Hematopoietic multipotent progenitor cell treated with erythropoietin and hydrocortisone succinate and interleukin-3 and kit ligand, for 17 days (in vitro differentiated cells): Measurements from ENCODE around the gene DOK7.
"Not testable (repeated sequence)": the region's sequence is repeated elsewhere in the genome, so short reads cannot be mapped to it uniquely, and the experiment has no call there.

Source experiments
- DNase-seq: peaks from one replicate; pipeline ENCODE4 v3.0.0-alpha.2; 2015; ENCODE audit warnings: low spot score

Gene DOK7

GRCh38 chr4:3508542-3508941 is 45.4 kb downstream of the DOK7 start:
- no peak for DNase-seq

GRCh38 chr4:3510481-3510880 is 47.4 kb downstream of the DOK7 start:
- DNase-seq: no peak

DNA sequence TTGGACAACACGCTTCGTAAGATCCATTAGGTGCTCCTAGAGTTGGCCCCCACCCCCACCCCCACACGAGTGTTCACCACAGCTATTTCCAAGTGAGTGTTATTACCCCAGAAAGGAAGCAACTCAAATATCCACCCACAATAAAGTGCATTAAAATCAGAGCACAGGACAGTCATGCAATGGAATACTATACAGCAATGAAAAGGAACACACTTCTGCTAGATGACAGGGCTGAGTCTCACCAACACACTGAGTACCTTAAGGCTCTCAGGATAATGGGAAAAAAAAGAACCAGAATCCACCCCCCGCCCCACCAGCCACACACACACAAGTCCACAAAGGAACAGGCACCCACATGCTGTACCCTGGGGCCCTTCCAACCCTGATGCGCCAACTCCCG is 48.1 kb downstream of the DOK7 start:
- DNase-seq: no peak

- not testable (repeated sequence) for DNase-seq
Measured at GRCh38 chr4:3511601-3512000, 48.5 kb downstream of the DOK7 start.

GRCh38 chr4:3512279-3512678 is 49.2 kb downstream of the DOK7 start:
- no peak for DNase-seq

DNA sequence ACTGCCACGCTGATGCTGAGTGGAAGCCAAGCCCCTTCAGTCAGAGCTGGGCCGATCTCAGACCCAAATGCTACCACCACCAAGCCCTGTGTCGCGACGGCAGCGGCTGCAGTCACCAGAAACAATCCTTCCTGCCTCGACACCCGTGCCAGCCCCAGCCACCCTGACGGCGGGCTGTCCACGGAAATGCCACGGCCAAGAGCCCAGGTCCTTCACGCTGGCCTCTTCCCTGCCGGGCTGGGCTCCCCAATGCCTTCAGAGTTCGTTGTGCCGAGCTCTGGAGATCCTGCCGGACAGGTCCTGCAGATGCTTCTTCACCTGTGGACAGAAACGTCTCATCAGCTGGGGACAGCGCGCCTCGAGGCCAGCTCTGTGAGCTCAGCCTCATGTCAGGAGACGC is 49.6 kb downstream of the DOK7 start:
- DNase-seq: no peak

- no peak for DNase-seq
Measured at GRCh38 chr4:3513807-3514206, 50.7 kb downstream of the DOK7 start.

DNA sequence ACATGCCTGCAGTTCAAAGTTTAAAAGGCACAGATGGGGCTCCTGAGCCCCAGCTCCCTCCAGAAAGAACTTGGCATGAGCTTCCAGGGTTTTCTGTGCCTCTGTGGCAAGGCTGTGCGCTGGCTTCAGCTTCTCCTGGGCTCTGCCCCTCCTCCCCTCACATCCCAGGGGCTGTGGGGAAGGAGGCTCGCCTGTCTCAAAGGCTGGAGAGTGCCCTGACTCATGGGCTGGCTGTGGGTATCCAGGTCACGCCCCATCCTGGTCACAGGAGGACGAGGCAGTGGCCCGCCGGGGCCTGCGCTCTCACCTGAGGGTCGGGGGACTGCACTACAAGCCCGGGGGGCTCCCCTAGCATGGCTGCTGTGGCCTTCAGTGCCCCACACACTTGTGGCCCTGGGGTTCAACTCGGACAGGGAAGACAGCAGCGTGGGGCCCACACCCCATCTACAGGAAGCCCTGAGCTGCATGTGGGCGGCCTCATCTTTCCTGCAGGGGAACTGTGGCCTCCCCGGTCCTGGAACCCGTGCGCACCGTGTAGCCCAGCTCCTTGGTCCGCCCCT is 51.2 kb downstream of the DOK7 start:
- no peak for DNase-seq

- DNase-seq: no peak
Measured at GRCh38 chr4:3514806-3515501, 51.8 kb downstream of the DOK7 start.

DNA sequence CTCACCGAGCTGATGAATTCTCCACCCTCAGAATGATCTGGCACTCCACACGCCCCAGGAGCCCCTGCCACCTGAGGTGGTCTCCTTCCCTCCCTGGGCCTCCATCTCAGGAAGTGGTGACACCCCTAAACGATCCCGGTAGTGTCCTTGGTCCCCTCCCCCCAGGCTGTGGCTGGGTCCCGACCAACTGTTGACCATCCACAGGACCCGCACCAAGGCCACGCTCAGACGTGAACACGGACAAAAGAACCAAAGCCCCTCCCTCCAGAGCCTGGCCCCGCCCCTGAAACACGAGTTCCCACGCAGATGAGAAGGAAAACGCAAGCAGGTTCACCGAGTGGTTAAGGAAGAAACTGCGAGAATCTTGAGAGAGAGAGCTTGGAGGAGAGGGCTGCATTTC is 52.5 kb downstream of the DOK7 start:
- no peak for DNase-seq

- DNase-seq: no peak
Measured at GRCh38 chr4:3516061-3516835, 53.1 kb downstream of the DOK7 start.

- no peak for DNase-seq
Measured at GRCh38 chr4:3516836-3517730, 54.0 kb downstream of the DOK7 start.

GRCh38 chr4:3517731-3518510 is 54.8 kb downstream of the DOK7 start:
- DNase-seq: no peak

GRCh38 chr4:3518511-3518880 is 55.4 kb downstream of the DOK7 start:
- no peak for DNase-seq

GRCh38 chr4:3518941-3519340 is 55.8 kb downstream of the DOK7 start:
- no peak for DNase-seq

DNA sequence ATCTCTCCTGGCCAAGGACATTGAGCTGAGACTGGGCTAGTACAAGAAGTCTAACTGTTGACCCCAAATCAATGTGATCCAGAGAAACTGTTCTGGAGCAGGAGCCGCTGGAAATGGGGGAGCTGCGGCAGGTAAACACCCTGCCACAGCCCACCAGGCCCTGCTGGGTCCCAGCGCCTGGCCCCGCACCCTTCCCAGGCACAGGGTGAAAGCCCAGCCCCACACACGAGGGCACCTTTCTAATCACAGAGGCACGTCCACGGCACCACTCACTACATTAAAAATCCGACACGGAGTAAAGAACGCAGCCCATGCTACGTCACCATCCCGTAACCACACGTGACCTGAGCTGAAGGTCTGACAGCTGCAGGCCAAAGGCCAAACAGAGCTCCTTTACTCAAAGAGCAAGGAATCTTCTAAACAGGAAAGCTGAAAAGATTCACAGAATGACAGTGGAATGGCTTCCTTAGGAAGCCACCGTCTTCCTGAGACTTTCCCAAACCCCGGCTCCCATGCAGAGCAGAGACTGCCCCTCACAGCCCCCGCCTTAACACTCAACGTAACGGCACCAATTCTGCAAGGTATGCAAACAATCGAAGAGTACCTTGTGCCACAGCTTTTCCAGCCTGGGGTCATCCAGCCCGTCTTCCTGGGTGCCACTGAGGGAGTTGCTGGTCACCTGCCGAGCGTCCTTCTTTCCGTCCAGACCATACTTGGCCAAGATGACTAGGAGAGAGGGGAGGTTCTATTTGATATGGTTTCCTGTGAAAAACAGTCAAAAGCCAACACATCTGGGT is 56.6 kb downstream of the DOK7 start:
- DNase-seq: no peak

DNA sequence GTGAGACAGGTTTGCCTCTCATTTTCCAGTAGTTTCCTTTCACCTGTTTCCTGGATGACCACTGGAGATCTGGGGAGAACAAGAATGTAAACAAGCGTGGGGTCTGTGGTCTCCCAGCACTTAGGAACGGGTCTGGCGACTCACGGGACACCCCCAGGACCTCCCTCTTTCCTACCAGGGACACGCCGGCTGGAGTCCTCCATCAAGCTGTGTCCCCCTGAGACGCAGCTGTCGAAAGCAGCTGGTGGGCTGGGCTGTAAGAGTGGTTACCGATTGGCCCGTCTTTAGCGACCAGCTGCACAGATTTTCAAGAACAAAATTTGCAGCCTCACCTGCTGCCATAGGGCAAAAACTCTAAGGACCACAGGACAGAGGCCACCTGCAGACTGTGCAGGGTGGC is 57.2 kb downstream of the DOK7 start:
- DNase-seq: no peak

- no peak for DNase-seq
Measured at GRCh38 chr4:3520796-3521600, 57.9 kb downstream of the DOK7 start.

- DNase-seq: no peak
Measured at GRCh38 chr4:3521621-3522325, 58.7 kb downstream of the DOK7 start.

GRCh38 chr4:3522326-3522640 is 59.2 kb downstream of the DOK7 start:
- DNase-seq: no peak
